DMS53 treated with DMSO at 0.1 percent for 48 hours (cell line): ENCODE measurements around the gene STAG3.
"Not testable (repeated sequence)": the region's sequence is repeated elsewhere in the genome, so short reads cannot be mapped to it uniquely, and the experiment has no call there.

Experiments
- DNase-seq: peaks from one replicate; lab custom pipeline; 2025; ENCODE audit not compliant: unreplicated experiment; lab: John Stamatoyannopoulos, UW

The STAG3 gene

DNA sequence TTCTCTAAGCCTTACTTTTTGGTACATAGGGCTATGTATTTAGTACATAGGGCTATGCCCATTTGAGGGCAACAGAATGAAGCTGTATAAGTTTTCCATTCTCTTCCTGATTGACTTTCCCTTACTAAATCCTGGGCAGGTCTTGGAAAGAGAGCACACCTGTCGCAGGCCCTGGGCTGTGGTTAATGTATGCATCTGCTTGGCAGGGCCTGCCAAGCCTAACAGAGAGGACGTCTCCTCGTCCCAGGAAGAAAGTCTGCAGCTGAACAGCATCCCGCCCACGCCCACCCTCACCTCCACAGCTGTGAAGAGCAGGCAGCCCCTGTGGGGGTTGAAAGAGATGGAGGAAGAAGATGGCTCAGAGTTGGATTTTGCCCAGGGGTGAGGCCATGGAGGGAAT is 33.1 kb downstream of the STAG3 start:
- DNase-seq: no peak

DNA sequence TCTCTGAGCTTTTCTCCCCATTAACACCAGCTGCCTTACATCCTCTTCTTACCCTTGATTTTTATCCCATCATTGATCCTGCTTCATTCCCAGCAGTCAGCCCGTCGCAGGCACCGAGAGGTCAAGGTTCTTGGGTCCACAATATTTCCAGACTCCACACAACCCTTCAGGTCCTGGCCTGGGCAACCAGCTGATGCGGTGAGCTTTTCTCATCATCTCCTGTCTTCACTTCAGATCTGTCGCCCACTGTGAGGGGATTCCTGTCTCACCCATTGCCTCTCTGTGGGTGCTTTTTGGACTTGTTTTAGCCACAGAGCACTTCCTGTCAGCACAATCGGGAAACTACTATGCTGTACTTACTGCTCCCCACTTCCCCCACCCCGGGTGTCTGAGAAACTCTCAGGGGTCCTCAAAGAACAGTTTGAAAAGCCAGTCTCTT is 33.6 kb downstream of the STAG3 start:
- DNase-seq: no peak

GRCh38 chr7:100212631-100213286 is 35.0 kb downstream of the STAG3 start:
- no peak for DNase-seq

GRCh38 chr7:100213672-100214071 is 36.0 kb downstream of the STAG3 start:
- DNase-seq: no peak

DNA sequence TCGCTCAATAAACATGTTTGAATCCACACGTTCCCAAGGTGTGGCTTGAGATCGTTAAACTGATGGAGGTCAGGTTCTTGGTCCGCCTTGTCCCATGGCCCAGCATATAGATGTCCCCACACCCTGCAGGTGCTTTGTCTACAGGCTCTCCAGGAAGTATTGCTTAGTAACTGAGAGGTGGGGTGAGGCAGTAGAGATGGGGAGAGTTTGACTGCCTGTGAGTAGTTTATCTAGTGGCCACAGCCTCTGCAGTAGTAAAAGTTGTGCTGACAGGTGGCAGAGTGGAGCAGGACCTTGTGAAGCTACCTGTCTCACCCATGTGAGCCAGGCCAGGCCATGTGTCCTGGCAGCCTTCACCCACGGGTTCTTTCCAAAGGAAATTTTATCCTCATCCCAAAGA is 36.6 kb downstream of the STAG3 start:
- not testable (repeated sequence) for DNase-seq

GRCh38 chr7:100215895-100216294 is 38.2 kb downstream of the STAG3 start:
- no peak for DNase-seq

GRCh38 chr7:100217934-100218333 is 40.2 kb downstream of the STAG3 start:
- peak; percentile 87 for DNase-seq

DNA sequence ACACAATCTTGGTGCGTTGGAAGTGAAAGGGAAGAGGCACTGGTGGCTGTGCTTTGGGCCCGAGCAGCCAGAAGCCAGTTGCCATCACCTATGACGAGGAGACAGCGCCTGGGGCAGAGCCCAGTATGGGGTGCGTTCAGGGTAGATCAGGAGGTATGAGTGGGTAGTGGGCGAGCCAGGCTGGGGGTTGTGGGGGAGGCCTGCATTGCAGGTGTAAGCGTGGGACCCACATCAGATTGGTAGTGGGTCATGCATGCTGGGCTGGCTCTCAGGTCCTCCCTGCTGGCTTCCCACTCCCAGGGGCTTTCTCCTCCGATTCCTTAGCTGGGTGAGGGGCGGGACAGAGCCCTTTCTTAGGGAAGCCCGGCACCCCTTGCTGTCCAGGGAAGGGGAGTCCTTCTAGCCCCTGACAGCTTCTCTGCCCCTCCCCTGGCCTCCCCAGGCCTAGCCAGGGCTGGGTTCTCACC is 41.6 kb downstream of the STAG3 start:
- DNase-seq: no peak

DNA sequence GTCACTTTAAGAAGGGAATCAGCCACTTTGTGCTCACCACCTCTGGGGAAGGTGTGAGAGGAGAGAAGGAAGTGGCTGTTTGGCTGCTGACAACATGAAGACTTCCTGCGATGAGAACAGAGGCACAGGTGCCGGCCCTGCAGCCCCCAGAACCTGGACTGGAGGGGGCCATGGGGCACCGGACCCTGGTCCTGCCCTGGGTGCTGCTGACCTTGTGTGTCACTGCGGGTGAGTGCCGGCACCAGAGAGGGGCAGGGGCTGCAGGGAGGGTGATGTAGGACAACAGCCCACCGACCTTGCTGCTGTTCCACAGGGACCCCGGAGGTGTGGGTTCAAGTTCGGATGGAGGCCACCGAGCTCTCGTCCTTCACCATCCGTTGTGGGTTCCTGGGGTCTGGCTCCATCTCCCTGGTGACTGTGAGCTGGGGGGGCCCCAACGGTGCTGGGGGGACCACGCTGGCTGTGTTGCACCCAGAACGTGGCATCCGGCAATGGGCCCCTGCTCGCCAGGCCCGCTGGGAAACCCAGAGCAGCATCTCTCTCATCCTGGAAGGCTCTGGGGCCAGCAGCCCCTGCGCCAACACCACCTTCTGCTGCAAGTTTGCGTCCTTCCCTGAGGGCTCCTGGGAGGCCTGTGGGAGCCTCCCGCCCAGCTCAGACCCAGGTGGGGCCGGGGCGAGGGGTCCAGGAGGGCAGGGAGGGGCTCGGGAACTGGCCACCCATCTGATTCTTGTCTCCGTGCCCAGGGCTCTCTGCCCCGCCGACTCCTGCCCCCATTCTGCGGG is 42.3 kb downstream of the STAG3 start, which contains the start of gene PVRIG:
Gene PVRIG, plus strand, starts transcription at position 149 of the 785 bp plus-strand sequence. Its CDS starts 22 bp downstream, at position 171.
- not testable (repeated sequence) for DNase-seq

DNA sequence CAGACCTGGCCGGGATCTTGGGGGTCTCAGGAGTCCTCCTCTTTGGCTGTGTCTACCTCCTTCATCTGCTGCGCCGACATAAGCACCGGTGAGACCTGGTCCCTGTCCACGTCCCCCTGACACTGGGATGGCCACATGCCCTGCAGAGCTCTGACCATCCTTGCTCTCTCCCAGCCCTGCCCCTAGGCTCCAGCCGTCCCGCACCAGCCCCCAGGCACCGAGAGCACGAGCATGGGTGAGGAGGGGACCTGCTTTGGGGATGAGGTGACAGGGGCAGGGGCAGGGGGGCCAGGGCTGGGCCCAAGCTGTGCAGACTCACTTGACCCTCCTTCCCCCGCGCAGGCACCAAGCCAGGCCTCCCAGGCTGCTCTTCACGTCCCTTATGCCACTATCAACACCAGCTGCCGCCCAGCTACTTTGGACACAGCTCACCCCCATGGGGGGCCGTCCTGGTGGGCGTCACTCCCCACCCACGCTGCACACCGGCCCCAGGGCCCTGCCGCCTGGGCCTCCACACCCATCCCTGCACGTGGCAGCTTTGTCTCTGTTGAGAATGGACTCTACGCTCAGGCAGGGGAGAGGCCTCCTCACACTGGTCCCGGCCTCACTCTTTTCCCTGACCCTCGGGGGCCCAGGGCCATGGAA is 43.0 kb downstream of the STAG3 start:
- no peak for DNase-seq

DNA sequence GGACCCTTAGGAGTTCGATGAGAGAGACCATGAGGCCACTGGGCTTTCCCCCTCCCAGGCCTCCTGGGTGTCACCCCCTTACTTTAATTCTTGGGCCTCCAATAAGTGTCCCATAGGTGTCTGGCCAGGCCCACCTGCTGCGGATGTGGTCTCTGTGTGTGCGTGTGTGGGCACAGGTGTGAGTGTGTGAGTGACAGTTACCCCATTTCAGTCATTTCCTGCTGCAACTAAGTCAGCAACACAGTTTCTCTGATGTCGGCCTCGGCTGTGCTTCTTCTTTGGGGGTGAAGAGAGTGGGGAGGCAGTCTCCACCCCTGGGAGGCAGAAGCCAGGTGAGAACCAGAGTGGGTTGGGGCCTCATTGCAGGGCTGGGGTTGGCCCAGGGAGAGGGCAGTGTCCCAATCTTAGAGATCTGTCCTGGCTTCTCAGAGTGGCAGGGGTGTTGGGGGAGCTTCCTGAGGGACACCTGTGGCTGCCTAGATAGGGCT is 43.6 kb downstream of the STAG3 start:
- no peak for DNase-seq

DNA sequence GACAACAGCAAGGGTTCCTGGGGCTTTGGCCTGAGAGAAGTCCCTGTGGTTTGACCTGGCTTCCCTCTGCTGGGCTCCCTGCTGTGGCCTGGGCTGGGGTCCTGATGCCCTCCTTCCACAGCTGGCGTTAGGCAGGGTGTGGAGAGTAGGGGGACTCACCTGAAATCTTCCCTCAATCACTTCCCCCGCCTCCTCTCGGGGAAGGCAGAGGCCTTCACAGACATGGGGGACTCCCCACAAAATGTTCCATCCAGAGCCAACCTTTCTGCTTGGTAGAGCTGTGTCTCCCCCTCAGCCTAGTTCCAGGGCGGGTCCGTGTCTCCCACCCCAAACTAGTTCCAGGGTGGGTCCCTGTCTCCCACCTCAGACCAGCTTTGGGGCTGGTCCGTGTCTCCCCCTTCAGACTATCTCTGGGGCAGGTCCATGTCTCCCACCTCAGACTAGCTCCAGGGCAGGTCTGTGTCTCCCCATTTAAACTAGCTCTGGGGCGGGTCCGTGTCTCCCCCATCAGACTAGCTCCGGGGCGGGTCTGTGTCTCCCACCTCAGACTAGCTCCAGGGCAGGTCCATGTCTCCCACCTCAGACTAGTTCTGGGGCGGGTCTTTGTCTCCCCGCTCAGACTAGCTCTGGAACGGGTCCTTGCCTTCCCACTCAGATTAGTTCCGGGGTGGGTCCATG is 44.2 kb downstream of the STAG3 start:
- no peak for DNase-seq

DNA sequence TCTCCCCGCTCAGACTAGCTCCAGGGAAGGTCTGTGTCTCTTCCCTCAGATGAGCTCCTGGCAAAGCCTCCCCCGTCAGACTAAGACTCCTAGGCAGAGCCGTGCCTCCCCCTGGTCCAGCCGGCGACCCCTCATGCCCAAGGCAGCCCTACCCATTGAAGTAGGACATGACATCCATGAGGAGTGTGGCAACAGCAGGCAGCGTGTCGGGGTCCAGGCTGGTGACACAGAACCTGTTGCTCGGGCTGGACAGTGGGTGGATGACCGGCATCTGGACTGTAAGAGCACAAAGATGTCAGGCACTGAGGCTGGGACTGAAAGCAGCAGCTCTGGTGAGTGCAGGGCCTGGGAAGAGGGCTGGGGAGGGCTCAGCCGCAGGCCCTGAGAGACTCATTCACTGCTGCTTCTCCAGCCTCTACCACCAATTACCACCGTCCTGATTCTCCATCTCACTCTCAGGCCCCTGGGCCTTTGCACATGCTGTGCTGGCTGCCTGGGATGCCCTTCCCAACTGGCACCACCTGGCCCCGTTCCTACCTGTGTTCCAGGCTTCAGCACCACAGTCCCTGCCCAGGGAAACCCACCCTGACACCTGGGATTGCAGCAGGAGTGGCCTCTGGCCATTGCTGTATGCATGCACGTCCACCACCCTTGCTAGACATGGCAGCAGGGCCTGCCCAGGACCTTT is 44.9 kb downstream of the STAG3 start:
- DNase-seq: no peak

GRCh38 chr7:100223376-100223927 is 45.7 kb downstream of the STAG3 start:
- not testable (repeated sequence) for DNase-seq

- DNase-seq: not testable (repeated sequence)
Measured at GRCh38 chr7:100224891-100225290, 47.2 kb downstream of the STAG3 start.

- DNase-seq: not testable (repeated sequence)
Measured at GRCh38 chr7:100234660-100235317, 57.1 kb downstream of the STAG3 start.

GRCh38 chr7:100239975-100240374 is 62.3 kb downstream of the STAG3 start:
- not testable (repeated sequence) for DNase-seq

GRCh38 chr7:100243385-100243784 is 65.7 kb downstream of the STAG3 start:
- not testable (repeated sequence) for DNase-seq

DNA sequence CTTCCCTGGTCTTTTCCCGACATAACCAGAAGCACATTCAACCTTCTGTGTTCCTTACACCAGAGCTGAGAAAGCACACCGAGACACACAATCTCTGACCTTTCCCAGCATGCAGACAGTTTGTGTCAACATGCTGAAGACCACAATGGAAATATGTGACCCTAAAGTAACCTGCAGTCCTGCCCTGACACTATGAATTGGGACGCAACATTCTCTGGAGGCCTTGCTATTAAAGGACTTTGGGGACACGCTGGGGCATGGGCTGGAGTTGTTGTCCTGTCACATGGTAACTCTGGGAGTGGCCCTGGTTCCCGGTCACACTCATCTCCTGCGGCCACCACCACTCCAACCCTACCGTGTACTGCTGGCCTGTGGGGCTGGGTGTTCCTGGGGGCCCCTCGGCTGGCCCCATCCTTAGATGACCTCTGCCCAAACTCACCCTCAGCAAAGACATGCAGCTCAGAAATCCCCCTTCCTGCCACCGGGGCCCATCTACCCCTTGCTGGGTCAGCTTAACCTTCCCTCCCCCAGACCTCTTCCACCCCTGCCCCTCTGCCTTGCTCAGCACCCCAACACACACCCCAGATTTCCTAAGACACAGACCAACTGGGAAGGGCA is 67.4 kb downstream of the STAG3 start:
- not testable (repeated sequence) for DNase-seq
